HG02588 (cell line): ENCODE results near the gene ANKRD22.
A peak's percentile ranks its signal among the peaks of the same experiment; 100 is the strongest.

ENCODE experiments used
- ATAC-seq: cut with Tn5 transposase; IDR thresholded peaks from one replicate; pipeline ENCODE4 v1.9.1; 2021; ENCODE audit warnings: mild to moderate bottlenecking, moderate library complexity; ENCODE audit not compliant: unreplicated experiment

Gene ANKRD22

DNA sequence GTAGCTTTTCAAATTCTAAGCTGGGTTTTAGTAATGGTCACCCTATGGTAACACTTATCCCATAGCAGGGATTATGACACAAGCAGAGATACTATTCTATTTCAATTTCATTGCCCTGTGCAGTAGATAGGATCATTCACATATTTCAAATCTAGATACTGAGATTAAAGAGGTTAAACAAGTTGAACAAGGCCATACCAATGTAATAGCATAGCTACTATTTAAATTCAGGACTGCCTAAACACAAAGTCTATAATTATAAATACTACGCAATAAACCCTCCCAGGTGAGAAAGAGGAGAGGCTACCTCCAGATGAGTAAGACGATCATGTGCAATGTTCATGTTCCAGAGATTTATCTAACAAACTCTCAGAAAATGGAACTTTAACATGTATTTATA, 48.0 kb downstream of the ANKRD22 start:
- no peak for ATAC-seq

DNA sequence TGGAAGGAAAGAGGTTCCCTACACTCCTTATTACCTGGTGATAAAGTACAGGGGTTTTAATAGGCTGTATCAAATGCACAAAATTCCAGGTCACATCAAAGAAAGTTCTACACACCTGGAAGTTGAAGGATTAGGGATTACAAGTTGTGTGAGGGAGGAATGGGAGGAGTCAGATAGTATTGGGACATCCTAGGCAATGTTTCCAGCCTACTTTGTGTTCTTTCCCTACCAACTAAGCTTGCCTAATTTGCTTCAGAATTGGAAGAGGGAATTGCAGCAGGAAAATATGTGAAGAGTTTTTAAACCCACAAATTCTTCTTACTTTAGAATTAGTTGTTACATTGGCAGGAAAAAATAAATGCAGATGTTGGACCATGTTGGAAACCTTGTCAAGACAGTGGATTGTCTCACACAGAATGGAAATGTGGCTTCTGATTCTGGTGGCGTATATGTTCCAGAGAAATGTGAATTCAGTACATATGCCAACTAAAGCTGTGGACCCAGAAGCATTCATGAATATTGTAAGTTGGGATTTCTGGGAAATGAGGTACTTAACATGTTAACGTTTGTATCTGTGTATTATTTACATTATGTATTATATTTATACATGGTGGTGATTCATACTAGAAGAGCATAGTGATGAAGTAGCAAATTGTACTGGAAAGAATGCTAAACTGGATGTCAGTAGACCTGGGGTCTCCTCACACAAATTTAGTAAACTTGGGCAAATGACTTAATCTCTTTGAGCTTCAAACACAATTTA, 48.9 kb downstream of the ANKRD22 start, which contains the start of gene LIPM:
Gene LIPM, plus strand, starts transcription at position 208 of the 763 bp plus-strand sequence. Its CDS starts 167 bp downstream, at position 375.
- ATAC-seq, result no peak

- ATAC-seq, result no peak
Observed at GRCh38 chr10:88800152-88801125, 51.2 kb downstream of the ANKRD22 start.

DNA sequence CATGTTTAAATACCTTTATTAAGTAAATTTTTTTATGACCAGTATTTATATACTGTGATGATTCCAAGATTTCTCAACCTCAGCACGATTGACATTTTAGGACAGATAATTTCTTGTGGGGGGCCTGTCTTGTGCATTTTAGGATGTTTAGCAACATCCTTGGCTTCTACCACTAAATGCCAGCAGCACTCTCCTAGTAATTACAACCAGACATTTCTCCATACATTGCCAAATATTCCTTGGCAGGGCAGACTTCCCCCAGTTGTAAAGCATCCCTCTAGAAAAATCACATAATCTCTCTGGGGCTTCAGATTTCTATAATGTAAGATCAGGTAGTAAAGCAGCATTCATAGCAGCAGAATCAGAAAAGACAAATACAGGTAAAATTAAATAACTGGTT, 56.9 kb downstream of the ANKRD22 start:
- ATAC-seq, result no peak

- ATAC-seq, result no peak
Observed at GRCh38 chr10:88793712-88794299, 57.8 kb downstream of the ANKRD22 start.

DNA sequence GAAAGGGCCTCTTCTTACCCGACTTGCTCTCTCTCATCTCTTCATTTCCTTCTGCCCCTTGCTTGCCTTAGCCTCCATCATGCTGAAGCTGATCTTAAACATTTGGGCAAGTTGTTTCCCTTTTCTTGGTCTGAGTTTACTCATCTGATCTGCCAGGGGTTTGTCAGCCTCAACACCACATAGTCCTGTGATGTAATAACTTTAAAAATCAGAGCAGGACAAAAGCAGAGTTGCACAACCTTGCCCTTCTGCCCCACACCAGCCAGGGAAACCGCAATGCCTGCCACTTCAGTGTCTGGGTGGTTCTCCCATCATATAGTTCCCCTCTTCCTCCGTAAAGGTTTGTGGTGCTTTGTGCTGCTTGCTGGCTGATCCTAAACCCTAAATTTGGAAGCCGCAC, 59.0 kb downstream of the ANKRD22 start:
- no peak for ATAC-seq

- peak; percentile 44 for ATAC-seq
Observed at GRCh38 chr10:88791924-88792323, 59.7 kb downstream of the ANKRD22 start.

DNA sequence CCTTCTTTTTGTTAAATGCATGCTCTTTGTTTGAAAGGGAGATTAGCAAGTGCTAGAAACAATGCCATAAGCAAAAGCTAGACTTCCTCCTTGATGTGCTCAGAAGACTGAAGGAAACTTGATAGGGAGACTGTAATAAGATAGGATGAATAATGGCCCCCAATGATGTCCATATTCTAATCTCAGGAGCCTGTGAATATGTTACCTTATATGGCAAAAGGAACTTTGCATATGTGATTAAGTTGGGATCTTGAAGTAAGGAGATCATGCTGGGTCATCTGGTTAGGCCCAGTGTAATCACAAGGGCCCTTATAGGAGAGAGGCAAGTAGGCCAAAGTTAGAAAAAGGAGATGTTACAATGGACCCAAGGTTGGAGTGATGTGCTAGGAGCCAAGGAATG, 62.7 kb downstream of the ANKRD22 start:
- no peak for ATAC-seq

- ATAC-seq, result no peak
Observed at GRCh38 chr10:88787463-88787862, 64.2 kb downstream of the ANKRD22 start.

GRCh38 chr10:88786032-88786770, 65.4 kb downstream of the ANKRD22 start:
- no peak for ATAC-seq

- ATAC-seq, result no peak
Observed at GRCh38 chr10:88783724-88784123, 67.9 kb downstream of the ANKRD22 start.

DNA sequence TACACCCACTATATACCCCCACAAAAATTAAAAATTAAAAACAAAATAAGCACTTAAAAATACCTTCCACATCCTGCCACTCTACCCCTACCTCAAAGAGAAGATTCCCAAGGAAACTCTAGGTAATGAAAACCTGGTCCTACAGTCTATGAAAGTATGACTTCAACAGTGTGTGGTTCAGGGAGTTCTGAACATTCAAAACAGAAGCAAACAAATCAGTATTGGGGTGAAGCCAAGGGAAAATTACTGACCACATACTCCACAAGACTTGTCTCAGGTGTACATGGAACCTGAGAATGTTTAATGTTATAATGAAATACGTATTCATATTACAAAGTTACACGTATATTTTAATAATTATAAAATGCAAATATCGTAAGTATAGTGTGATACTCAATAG, 69.4 kb downstream of the ANKRD22 start:
- ATAC-seq, result no peak

GRCh38 chr10:88781206-88781605, 70.4 kb downstream of the ANKRD22 start:
- no peak for ATAC-seq
